IPS-18c (cell line): ENCODE data around the gene DISC1.

ENCODE experiments used
- H3K4me3 ChIP-seq: 2 replicates; pipeline ENCODE4 v1.7.0; 2013; ENCODE audit warnings: low read depth, mild to moderate bottlenecking, low read length, moderate library complexity; ENCODE audit not compliant: insufficient read depth
- H3K9me3 ChIP-seq: one replicate; pipeline ENCODE4 v1.6.1; 2013; ENCODE audit warnings: mild to moderate bottlenecking, low read length, moderate library complexity; ENCODE audit not compliant: control insufficient read depth, insufficient read depth

Gene DISC1

DNA sequence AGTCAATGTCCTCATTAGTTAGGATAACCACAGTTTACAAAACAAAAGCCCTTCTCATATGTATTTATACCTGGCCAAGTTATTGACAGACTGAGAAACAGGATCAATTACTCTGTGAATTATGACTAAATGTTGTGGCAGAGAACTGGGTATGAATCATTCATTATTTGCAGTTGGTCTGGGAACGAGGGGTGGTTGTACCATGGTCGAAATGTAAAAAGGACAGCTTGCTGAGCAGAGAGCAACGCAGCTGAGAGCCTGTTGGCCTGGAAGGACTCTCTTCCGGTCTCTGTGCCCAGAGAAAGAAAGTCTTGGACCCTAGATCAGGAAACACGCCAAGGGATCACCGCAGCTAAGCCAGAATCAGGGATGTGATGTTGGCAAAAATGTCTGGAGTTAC lies 169.6 kb downstream of the DISC1 start:
- Histone ChIP-seq H3K9me3 (peaks cover 4% of the 10 kb centered on the region), H3K4me3 (no peak overlapping the region)

DNA sequence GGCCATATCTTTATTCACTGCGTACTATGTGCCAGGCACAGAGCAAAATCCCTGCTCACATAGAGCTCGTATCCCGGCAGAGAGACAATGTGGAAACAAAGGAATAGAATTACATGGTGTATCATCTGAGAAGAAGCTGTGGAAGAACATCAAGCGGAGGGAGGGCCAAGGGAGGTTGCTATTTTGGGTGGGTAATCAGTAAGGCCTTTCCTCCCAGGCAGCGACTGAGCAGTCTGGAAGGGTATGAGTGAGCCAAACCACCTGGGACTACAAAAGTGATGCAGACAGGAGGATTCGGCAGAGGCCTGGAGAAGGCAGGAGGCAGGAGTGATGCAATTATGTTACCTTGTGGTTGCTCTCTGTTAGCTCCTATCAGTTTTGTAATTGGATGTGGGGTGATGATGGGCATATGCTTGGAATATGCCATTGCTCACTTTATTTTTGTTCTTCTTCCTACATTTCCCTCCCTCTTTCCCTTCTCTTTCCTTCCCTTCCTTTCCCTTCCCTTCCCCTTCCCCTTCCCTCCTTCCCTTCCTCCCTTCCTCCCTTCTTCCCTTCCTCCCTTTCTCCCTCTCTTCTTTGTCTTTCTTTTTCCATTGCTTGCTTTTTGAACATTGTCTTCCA lies 172.9 kb downstream of the DISC1 start:
- no peak overlapping the region for H3K4me3 ChIP-seq

DNA sequence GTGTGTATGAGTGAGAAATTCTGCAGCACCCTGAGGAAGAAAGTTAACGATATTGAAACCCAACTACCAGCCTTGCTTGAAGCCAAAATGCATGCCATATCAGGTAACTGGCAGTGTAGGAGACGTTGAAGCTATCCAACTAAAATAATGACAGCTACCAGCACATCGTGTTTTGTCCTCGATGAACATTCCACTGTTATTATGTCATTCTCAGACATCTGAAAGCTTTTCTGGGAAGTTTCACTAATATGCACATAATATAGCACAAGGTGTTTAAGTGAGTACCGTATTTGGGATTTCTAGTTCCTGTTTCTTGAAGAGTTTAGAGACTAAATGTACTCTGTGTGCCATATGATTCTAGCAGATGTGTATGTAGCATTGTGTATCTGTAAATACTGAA lies 173.5 kb downstream of the DISC1 start:
- H3K9me3 ChIP-seq, result peaks cover 4% of the 10 kb centered on the region
- no peak overlapping the region for H3K4me3 ChIP-seq

More for the DNA sequence above, 172.9 kb downstream of the DISC1 start:
- H3K9me3 ChIP-seq, result peaks cover 4% of the 10 kb centered on the region

DNA sequence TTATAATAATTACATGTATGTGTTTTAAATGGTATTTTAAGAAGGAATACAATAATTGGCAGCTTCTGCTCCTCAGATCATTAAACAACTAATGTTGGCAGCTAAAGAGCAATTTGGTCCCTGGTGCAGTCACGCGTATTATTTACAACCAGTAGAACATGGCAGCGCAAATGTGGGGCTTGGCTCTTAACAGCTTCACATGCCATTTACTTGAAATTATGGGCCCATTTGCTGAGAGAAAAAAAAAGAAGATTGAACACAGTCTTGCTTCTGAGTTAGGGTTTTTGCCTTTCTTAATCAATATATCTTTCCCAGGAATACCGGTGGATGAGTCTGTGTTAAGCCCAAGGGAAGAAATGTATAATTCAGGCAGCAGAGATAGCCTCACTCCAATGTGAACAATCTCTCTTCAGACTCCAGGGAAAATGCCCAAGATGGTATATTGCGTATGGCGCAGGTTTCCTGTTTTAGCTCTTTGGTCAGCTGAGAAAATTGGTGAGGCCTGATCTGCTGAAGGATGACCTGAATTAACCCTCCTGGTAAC lies 174.5 kb downstream of the DISC1 start:
- H3K9me3 ChIP-seq, result peaks cover 4% of the 10 kb centered on the region
- H3K4me3 ChIP-seq, result no peak overlapping the region

DNA sequence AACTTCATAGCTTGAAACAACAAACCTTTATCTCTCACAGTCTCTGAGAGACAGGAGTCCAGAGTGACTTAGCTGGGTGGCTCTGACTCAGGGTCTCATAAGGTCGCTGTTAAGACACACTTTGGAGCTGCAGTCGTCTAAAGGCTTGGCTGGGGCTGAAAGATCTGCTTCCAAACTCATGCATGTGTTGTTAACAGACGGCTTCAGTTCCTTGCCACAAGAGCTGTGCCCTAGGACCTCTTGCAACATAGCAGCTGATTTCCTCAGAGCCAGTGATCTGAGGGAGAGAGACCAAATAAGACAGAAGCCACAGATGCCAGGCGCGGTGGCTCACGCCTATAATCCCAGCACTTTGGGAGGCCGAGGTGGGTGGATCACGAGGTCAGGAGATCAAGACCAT lies 176.8 kb downstream of the DISC1 start:
- no peaks in the 10 kb centered on the region for H3K9me3 ChIP-seq
- no peak overlapping the region for H3K4me3 ChIP-seq

DNA sequence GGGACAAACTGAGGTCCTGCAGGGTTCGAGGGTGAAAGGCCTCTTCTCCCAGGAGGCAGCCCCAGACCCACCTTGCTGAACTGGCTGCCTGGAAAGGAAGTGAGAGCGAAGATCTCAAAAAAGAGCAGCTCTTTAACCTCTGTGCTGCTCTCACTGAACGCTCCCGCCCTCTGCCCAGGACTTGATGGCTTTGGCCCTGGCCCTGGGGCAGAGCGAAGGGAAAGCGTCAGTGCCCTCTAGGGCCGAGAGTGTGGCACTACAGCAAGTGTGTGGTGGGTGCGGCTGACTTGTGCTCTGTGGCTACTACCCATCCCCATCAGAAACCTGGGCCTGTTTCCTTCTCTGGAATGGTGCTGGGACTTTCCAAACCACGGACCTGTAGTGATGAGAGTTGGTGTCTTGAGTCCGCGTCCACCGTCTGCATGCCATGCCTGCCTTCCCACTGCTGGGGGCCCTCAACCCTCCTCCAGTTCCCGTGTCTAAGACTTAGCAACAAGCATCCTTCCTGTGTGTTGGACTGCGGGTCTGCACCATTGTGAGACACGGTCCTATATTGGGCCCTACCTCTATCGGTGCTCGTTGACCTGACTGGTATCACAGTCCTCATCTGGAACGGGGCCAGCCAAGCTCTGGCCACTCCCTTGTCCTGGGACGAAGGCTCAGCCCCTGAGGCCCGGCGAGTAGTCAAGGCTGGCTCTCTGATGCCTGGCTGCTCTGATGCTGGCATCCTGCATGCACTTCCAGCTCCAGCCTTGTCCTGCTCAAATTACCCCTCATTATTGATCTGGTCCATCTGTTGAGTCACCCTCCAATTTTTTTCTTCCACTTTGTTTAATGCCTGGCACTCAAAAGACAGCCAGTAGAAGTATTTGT lies 180.3 kb downstream of the DISC1 start:
- Histone ChIP-seq H3K9me3 (no peaks in the 10 kb centered on the region), H3K4me3 (no peak overlapping the region)

DNA sequence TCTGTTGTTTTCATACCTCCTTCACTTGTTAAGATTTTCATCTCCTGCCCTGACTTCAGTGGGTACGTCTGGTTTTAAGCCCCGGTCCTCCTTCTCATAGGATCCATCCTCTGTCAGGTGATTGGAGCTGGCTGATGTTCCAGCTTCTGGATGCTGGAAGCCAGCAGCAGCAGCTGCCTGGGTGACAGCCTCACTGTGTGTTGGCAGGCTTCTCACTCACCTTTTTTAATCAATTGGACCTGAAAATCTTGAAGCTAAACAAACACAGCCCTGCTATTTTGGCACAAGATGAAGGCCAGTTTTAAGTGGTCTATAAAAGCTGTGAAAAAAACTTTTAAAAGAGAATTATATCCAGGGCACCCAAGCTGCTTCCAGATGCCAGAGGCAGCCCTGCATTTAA lies 181.0 kb downstream of the DISC1 start:
- H3K9me3 ChIP-seq, result no peaks in the 10 kb centered on the region
- H3K4me3 ChIP-seq, result no peak overlapping the region

DNA sequence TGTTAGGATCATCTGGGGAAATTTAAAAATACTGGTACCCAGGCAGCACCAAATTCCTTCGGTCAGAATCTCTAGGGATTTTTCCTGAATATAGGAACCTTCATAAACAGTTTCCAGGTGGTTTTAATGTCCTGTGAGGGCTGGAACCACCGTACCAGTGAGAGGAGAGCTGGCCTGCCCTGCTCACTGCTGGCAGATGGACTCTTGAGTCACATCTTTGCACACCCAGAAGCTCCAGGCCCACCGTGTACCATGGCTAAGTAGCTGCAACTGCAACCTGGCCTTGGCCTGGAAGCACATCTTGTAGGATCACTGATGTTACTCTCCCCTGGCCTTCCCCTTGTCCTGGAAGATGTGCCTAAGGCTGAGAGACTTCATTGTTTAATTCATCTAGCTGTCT lies 181.5 kb downstream of the DISC1 start:
- Histone ChIP-seq H3K9me3 (no peaks in the 10 kb centered on the region), H3K4me3 (no peak overlapping the region)

DNA sequence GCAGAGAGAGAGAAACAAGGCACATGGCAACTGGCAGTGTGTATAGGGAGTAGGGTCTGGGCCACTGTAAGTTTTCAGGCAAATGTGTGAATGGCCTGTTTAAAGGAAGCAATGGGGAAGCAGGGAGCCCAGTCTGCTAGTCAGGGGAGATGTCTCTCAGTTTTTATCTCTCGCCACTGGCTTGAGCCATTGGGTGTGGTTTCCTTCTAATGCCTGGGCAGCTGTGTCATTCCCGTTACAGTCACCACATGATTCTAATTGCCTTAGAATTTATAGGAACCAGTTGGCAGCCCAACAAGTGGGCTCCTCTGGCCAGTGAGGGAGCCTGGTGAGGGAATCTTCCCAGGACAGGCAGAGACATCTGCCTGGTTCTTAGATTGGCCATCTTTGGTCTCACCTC lies 182.4 kb downstream of the DISC1 start:
- H3K9me3 ChIP-seq, result no peaks in the 10 kb centered on the region
- H3K4me3 ChIP-seq, result no peak overlapping the region

DNA sequence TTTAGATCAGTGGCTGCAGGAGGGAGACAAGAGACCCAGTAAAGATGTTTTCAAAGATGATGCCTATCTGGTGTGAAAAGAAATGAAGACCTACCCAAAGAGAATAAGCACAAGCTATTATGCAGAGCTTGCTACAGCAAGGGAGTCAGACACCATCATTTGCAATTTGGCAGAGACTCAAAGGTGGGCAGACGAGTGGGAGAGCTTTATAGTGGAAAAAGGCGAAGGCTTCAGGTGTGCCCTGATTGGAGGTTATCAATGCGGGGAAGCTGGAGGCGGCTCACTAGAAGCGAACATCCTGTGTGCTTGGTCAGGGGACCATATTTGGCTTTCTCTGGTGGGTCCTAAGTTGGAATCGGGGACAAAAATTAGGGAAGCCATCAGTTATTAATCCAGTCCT lies 183.8 kb downstream of the DISC1 start:
- H3K4me3 ChIP-seq, result no peak overlapping the region
- H3K9me3 ChIP-seq, result no peaks in the 10 kb centered on the region

DNA sequence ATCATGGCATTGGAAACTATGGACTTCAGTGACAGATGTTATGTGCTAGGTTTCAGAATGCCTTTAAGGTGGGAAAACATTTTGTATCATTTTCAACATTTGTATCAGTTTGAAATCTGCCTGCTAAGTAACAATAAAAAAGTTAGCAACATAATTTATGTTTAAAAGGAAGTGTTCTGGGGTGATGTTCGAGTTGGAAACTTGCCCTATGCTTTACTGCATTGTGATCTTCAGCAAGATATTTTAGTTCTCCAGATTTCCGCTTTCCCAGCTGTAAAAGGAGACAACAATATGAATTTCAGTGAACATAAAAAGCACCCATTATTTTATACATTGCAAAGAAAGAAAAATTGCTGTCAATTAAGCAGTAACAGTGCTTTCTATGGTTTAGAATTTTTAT lies 187.4 kb downstream of the DISC1 start:
- no peaks in the 10 kb centered on the region for H3K9me3 ChIP-seq
- H3K4me3 ChIP-seq, result no peak overlapping the region

DNA sequence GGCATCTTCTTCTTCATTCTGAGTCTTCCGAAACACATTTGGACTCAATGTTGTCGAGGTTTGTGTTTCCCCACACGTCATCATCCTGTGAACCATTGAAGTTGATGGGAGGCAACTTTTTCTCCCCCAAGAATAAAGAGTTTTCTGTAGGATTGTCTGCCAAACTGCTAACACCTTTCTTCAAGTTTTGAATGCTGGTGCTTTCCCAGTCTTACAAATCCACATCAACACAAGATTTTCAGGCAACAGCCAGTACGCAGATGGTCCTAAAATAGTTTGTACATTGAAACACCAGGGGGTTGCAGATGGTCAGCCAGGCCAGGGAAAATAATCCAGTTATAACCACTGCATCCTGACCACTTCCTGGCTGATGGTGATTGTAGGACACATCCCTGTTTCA lies 187.9 kb downstream of the DISC1 start:
- H3K9me3 ChIP-seq, result no peaks in the 10 kb centered on the region
- no peak overlapping the region for H3K4me3 ChIP-seq

DNA sequence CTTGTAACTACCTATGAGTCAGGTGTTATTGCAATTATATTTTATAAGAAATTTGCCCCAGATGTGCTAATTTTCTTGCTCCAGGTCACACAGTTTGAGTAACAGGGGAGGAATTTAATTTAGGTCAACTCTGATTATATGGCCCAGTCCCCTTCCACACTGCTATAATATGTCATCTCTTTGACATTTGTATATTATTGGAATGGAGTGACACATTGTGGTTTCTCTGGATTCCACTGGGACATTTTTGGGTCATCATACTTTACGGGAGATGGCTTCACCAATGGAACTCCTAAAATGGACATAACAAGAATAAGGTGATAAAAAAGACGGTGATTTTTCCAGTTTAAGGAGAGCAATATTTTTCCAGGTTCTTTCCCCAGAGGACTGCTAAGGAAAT lies 191.2 kb downstream of the DISC1 start:
- Histone ChIP-seq H3K4me3 (no peak overlapping the region), H3K9me3 (no peaks in the 10 kb centered on the region)

DNA sequence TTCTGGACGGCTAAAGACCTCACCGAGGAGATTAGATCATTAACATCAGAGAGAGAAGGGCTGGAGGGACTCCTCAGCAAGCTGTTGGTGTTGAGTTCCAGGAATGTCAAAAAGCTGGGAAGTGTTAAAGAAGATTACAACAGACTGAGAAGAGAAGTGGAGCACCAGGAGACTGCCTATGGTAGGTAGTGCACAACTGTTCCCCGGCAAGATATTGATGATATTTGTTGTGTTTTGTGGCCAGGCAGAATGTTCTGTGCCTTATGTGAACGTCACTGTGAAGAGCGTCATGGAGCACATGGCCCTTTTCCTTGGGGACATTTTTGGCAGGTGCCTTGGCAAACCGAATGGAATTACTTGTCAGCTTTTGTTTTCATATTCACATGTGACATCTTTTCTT lies 191.7 kb downstream of the DISC1 start:
- H3K4me3 ChIP-seq, result no peak overlapping the region
- H3K9me3 ChIP-seq, result no peaks in the 10 kb centered on the region

DNA sequence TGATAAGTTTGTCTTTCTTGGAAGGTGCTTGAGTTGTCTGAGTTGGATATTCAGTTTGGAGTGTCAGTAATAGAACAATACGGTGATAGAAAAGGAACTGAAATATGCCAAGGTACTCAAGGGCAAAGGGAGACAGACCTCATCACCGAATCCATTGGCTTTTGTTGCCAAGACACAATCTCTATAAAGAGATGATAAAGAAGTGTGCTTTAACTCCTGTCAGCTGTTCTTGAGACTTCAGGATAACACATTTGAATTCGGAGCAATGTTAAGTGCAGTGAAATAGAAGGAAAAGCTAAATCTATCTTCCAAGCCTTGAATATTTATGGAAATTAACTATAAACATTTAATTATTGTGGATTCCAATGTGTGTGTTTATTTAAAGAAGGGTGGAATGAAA lies 194.7 kb downstream of the DISC1 start:
- Histone ChIP-seq H3K4me3 (no peak overlapping the region), H3K9me3 (no peaks in the 10 kb centered on the region)

DNA sequence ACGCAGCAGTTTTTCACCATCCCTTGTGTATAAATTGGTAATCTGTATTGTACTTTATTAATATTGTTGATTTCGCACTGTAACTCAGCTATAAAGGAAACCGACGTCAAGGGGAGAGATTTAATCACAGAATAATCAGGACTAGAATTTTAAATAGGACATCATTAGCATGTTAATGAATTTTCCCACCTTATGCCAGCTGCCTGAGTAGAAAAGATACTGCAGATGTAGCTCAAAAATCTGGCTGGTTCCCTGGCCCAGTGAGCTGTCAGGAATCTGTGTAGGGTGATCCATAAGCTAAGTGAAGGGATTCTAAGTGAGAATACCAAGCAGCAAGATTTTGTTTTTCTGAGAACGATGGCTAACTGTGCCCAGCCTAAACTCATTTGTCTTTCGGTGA lies 195.5 kb downstream of the DISC1 start:
- no peak overlapping the region for H3K4me3 ChIP-seq
- H3K9me3 ChIP-seq, result no peaks in the 10 kb centered on the region

DNA sequence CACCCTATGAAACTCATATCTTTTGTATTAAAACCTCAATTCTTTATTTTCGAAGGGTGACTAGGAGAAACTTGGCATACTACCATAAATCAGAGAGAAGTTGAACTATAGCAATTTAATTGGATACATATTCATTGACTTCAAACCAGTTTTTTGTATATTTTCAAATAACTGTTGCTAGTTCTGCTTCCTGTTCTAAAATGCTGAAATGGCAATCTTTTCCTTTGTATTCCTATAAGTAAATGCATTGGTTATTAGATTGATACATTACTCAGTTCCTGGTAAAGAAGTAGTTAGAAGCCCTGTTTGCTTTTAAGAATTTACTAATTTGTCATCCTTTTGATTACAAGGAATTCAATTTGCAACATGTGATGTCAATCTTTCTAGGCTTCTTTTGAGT lies 200.0 kb downstream of the DISC1 start:
- Histone ChIP-seq H3K9me3 (no peaks in the 10 kb centered on the region), H3K4me3 (no peak overlapping the region)

DNA sequence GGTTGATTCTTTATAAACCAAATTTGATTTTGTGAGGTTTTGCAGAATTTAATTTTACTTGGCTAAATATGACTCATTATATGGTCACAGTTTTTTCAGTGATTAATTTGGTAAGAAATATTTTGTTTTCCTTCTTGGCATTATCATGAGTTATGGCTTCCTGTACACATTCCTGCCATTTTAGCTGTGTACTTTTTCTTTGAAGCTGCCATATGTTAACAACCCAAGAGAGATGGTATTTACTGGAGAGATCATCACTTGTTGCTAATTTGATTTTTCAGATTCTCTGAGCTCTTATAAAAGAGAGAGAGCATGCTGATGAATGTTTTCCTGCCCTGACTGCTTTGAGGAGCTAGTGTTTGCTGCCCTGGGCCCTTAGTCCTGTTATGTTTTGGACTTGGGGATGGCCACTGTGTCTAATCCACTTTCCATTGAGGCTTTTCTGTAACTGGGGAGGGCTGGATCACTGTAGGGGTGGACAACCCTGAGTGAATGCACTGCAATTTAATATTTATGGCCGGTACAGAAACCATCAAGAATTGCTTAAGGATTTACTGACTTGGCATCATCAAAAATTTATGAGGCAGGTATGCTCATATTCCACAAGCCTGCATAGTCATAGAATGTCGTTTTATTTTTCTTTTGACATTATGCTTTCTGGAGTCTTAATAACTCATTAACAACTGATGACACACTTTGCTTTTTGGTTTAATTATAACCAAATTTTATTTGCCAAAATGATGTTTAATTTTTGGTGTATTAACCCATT lies 200.9 kb downstream of the DISC1 start:
- H3K9me3 ChIP-seq, result no peaks in the 10 kb centered on the region
- no peak overlapping the region for H3K4me3 ChIP-seq
